ENCODE results near the gene CASP3.
"Not testable (repeated sequence)": the region's sequence is repeated elsewhere in the genome, so short reads cannot be mapped to it uniquely, and the experiment has no call there.

GRCh38 chr4:184607429-184607828, 41.8 kb downstream of the CASP3 start:
- TF ChIP-seq, protein P1, sequence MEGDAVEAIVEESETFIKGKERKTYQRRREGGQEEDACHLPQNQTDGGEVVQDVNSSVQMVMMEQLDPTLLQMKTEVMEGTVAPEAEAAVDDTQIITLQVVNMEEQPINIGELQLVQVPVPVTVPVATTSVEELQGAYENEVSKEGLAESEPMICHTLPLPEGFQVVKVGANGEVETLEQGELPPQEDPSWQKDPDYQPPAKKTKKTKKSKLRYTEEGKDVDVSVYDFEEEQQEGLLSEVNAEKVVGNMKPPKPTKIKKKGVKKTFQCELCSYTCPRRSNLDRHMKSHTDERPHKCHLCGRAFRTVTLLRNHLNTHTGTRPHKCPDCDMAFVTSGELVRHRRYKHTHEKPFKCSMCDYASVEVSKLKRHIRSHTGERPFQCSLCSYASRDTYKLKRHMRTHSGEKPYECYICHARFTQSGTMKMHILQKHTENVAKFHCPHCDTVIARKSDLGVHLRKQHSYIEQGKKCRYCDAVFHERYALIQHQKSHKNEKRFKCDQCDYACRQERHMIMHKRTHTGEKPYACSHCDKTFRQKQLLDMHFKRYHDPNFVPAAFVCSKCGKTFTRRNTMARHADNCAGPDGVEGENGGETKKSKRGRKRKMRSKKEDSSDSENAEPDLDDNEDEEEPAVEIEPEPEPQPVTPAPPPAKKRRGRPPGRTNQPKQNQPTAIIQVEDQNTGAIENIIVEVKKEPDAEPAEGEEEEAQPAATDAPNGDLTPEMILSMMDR (conservative IDR thresholded peaks at IDR 0.05; ENCODE audit: low read length) = not testable (repeated sequence)
- TF ChIP-seq EZH2phosphoT487 (IDR thresholded peaks at IDR 0.05; ENCODE audit: borderline replicate concordance) = not testable (repeated sequence)
